HG03025 (cell line): ENCODE data around the gene STRA6.

Experiments
- ATAC-seq: cut with Tn5 transposase; IDR thresholded peaks from one replicate; pipeline ENCODE4 v1.9.1; 2021; ENCODE audit warnings: mild to moderate bottlenecking, moderate library complexity; ENCODE audit not compliant: unreplicated experiment, low FRiP score

STRA6 gene

GRCh38 chr15:74227968-74228722, 25.6 kb upstream of the STRA6 start:
- no peak for ATAC-seq

GRCh38 chr15:74226761-74227540, 24.4 kb upstream of the STRA6 start:
- ATAC-seq: no peak

GRCh38 chr15:74225928-74226327, 23.3 kb upstream of the STRA6 start:
- ATAC-seq: no peak

GRCh38 chr15:74222240-74223119, 19.9 kb upstream of the STRA6 start:
- no peak for ATAC-seq

GRCh38 chr15:74221399-74222239, 19.0 kb upstream of the STRA6 start:
- ATAC-seq: no peak

- no peak for ATAC-seq
These were observed 18.1 kb upstream of the STRA6 start for GRCh38 chr15:74220475-74221248.

GRCh38 chr15:74217907-74218885, 15.6 kb upstream of the STRA6 start:
- no peak for ATAC-seq

GRCh38 chr15:74216949-74217348, 14.4 kb upstream of the STRA6 start:
- no peak for ATAC-seq

GRCh38 chr15:74215958-74216357, 13.4 kb upstream of the STRA6 start:
- no peak for ATAC-seq

GRCh38 chr15:74214324-74215021, 11.9 kb upstream of the STRA6 start:
- no peak for ATAC-seq

- no peak for ATAC-seq
These were observed 11.3 kb upstream of the STRA6 start for GRCh38 chr15:74213858-74214284.

- ATAC-seq: no peak
These were observed 9.9 kb upstream of the STRA6 start for GRCh38 chr15:74212494-74212893.

- ATAC-seq: no peak
These were observed 9.1 kb upstream of the STRA6 start for GRCh38 chr15:74211656-74212055.

GRCh38 chr15:74210729-74211128, 8.1 kb upstream of the STRA6 start:
- no peak for ATAC-seq

GRCh38 chr15:74209997-74210671, 7.5 kb upstream of the STRA6 start:
- no peak for ATAC-seq

GRCh38 chr15:74209560-74209958, 7.0 kb upstream of the STRA6 start:
- ATAC-seq: no peak
